Ammon's horn (tissue), 1 donor: Measurements from ENCODE around the gene CITED4.
A peak's percentile ranks its signal among the peaks of the same experiment; 100 is the strongest.
"Not testable (repeated sequence)": the region's sequence is repeated elsewhere in the genome, so short reads cannot be mapped to it uniquely, and the experiment has no call there.

ENCODE experiments used
- DNase-seq: peaks from one replicate; pipeline ENCODE4 v3.0.0-alpha.2; 2016; ENCODE audit warnings: low spot score

CITED4 gene, protein sequence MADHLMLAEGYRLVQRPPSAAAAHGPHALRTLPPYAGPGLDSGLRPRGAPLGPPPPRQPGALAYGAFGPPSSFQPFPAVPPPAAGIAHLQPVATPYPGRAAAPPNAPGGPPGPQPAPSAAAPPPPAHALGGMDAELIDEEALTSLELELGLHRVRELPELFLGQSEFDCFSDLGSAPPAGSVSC

GRCh38 chr1:40862008-40862863, at the start of gene CITED4:
Gene CITED4 (minus strand): TSS chr1:40862363. CDS start chr1:40862127, 236 bp downstream.
- peak; percentile 95 for DNase-seq

- DNase-seq: no peak
Observed at GRCh38 chr1:40911105-40911504, 48.9 kb upstream of the CITED4 start.

DNA sequence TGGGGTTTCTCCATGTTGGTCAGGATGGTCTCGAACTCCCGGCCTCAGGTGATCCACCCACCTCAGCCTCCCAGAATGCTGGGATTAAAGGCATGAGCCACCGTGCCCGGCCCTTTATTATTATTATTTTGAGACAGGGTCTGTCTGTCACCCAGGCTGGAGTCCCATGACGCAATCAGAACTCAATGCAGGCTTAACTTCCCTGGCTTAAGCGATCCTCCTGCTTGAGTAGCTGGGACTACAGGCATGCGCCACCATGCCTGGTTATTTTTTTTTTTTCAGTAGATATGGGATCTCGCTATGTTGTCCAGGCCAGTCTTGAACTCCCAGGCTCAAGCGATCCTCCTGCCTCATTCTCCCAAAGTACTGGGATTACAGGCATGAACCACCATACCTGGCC, 47.1 kb upstream of the CITED4 start:
- no peak for DNase-seq

DNA sequence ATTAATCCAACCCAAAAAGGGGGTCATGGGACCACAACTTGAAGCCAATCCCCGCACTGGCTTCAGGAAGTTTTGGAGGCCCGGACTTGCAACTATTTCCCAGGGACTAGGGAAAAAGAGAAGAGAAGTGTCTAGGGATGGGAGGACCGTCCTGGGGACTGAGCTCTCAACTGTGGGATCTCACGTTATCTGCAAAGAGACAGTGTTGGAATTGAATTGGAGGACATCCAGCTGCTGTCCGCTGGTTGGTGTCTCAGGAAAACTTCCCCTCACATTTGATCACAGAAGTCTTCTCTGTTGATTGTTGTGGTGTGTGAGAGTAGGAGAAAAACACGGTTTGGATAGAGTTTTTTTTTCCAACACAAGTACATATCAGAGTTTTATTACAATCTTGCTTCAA, 46.2 kb upstream of the CITED4 start:
- no peak for DNase-seq

- DNase-seq: no peak
Observed at GRCh38 chr1:40907899-40908298, 45.7 kb upstream of the CITED4 start.

GRCh38 chr1:40906781-40907400, 44.7 kb upstream of the CITED4 start:
- DNase-seq: no peak

DNA sequence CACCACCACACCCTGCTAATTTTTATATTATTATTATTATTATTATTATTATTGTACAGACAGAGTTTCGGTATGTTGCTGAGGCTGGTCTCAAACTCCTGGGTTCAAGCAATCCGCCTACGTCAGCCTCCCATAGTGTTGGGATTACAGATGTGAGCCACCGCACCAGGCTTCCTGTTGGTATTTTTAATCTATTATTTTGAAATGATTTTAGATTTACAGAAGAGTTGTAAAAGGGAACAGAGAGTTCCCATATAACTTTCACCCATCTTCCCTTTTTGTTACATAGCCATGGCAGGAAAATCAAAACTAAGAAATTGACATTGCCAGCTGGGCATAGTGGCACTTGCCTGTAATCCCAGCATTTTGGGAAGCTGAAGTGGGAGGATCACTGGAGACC, 42.9 kb upstream of the CITED4 start:
- no peak for DNase-seq

DNA sequence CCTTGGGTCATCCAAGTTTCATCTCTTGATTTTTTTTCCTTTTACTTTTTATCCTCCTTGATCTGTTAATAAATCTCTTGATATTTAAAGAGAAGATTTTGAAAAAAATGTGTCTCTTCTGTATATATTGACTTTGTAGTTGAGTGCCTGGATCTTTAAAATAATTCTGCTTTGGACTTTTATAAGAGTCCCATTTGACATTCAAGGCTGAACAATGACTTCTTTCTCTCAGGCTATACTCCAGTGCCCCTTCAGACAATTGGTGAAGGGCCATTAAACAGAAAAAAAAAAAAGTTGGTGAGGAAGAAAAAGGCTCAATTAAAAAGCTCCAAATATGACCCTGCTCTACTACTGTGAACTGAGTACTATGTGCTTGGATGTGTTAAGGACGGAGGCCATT, 40.9 kb upstream of the CITED4 start:
- no peak for DNase-seq

GRCh38 chr1:40901886-40902852, 40.0 kb upstream of the CITED4 start:
- no peak for DNase-seq

DNA sequence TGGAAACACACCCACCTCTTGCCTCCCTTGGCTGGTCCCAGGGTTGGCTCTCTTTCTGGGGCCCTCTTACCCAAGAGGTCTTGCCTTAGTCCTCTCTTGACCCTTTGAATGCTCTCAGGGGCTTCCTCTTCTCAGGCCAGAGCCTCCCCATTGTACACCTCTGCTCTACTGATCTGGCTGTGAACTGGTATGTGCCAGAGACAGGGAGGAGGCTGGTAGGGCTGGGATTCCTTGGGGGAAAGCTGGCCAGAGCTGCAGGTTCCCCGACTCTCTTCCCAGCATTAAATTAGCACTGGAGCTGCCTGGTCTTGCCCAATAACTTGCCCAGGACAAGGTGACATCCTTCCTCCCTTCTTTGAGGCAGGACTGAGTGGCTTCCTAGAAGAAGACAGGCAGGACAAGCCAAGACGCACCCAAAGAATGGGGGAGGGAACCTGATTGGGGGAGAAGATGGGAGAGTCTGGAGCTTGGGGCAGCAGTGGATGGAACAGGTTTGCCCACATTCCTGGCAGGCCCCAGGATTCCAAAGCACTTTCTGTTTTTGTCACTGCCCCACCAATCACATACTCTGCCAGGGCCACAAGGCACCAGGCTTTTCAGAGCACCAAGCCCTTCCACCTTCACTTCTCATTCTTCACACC, 37.2 kb upstream of the CITED4 start:
- no peak for DNase-seq

DNA sequence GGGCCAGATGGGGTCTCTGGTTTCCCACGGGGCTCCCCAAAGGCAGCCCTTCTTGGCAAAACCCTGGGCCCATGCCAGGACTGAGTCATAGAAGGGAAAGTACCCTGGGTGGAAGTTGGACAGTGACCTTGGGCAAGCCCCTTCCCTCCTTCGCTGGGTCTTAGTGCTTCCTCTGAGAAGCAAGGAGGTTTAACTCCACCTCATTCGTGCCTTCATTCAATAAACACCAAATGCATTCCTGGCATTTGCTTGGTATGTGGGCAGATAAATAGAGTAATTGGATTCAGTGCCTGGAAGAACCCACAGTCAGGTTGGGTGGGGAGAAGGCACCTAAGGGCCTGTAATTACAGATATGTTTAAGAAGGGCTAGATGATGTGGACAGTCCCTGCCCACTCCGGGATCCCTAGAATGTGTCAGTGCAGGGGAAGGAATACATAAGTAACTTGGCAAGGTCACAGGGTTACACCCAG, 36.3 kb upstream of the CITED4 start:
- DNase-seq: no peak

GRCh38 chr1:40897513-40897912, 35.4 kb upstream of the CITED4 start:
- DNase-seq: no peak

DNA sequence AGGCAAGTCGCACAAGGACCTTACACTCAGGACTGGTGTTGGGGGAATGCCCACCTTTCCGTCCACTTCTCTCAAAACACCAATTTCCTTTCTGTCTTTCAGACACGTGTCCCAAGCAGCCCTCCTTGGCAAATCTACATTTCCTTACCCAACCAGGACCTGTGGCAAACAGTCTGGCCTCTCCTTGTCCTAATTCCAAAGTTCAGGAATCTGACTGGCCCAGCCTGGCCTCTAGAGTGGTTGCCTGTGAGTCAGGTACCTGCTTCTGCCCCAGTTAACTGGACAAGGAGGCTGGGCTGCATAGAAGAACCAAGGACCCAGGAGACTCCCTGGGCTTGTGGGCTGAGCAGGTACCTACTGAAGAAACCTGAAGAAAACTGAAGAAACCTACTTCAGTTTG, 34.3 kb upstream of the CITED4 start:
- no peak for DNase-seq

DNA sequence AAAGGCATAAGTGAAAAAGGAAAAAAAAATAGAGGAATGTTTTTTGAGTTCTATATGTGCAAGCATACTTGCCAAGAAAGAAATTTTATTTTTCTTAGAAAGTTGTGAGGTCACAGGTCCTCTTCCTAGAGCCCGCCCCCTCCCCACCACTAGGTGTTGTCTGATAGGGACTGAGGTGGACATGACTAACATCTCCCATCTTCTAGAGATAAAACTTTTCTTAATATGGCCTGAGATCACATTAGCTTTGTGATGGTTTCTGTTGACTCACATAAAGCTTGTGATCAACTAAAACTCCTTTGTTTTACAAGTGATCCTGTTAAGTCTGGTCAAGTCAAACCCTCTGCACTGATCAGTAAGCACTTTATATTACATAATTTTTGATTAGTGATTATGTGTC, 33.4 kb upstream of the CITED4 start:
- DNase-seq: no peak

GRCh38 chr1:40894858-40895257, 32.7 kb upstream of the CITED4 start:
- not testable (repeated sequence) for DNase-seq

DNA sequence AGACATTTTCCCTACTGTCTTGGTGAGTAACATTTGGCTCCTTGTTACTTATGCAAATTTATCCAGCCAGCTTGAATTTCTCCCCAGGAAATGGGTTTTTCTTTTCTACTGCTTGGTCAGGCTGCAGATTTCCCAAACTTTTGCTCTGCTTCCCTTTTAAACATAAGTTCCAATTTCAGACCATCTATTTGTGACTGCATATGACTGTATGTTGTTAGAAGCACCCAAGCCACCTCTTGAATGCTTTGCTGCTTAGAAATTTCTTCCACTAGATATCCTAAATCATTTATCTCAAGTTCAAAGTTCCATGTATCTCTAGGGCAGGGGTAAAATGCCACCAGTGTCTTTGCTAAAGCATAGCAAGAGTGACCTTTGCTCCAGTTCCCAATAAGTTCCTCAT, 32.3 kb upstream of the CITED4 start:
- no peak for DNase-seq

DNA sequence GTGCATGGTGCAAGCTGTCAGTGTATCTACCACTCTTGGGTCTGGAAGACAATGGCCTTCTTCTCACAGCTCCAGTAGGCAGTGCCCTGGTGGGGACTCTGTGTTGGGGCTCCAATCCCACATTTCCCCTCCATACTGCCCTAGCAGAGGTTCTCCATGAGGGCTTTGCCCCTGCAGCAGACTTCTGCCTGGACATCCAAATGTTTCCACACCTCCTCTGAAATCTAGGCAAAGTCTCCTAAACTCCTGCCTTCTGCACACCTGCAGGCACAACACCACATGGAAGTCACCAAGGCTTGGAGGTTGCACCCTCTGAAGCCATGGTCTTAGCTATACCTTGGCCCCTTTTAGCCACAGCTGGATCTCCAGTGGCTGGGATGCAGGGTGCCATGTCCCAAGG, 31.8 kb upstream of the CITED4 start:
- DNase-seq: no peak

DNA sequence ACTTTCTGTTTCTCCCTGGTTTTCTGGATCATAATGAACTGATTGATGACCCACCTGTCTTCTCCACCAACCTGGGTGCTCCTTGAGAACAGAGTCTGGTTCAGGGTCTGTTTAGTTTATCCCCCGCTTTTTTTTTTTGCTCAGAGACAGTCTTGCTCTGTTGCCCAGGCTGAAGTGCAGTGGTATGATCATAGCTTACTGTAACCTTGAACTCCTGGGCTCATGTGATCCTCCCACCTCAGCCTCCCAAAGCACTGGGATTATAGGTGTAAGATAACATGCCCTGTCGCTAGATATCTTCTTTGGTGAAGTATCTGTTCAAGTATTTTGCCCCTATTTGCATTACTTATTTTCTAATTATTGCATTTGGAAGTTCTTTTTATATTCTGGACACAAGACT, 30.2 kb upstream of the CITED4 start:
- DNase-seq: no peak

DNA sequence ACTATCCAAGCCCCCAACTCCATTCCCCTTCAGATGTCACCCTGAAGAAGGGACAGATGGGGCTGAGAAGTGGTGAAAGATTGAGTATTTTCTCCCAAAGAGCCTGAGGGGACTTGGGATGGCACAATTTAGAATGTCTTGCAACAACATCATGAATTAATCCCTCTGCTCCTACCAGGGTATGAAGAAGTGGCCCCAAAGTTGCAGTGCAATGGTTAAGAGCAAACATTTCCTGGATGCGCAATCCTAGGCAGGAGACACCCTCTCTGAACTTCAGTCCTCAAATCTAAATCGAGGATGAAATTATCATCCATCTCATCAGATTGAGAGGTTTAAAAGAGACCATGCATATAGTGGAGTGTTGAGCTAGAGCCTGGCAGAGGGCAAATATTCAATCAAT, 28.6 kb upstream of the CITED4 start:
- no peak for DNase-seq

- no peak for DNase-seq
Observed at GRCh38 chr1:40887652-40888051, 25.5 kb upstream of the CITED4 start.

DNA sequence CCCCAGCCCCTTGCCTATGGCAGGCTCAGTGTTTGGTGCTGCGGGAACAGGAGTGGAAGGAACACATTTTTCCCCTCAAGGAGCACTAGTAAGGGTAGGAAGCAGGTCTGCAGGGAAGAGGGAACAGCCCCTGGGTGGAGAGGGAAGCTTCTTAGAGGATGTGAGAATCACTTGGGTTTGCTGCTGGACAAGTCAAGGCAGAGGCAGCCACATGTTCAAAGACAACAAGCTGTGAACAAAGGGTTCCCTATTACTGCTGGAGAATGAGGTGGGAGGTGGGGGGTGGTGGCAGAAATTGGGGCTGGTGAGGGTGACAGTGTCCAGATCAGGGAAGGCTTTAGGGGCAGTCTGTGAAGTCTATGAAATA, 24.8 kb upstream of the CITED4 start:
- no peak for DNase-seq
